GM12878 (cell line): ENCODE measurements around the gene CYP27A1. TPM values are rescaled to one million over a fixed set of nuclear protein-coding genes. Genes with fewer than 3 reads are reported as not detected.
A peak's percentile ranks its signal among the peaks of the same experiment; 100 is the strongest.

Experiments used
- ATAC-seq: fragments of 200-7000 bp; cut with Tn5 transposase; 3 replicates; pipeline ENCODE4 v1.9.1; 2020; ENCODE audit warnings: mild to moderate bottlenecking, moderate library complexity
- BruUV-seq: library from RNA; stranded (reverse); fragments of 400-500 nt; replicated peaks from 2 replicates; lab custom pipeline; 2021; lab: Mats Ljungman, UMichigan
- CTCF ChIA-PET: fragments of 300-600 bp; sonication (Branson Sonifier 250); formaldehyde crosslinking; extraction: SDS; loops from one replicate; lab custom pipeline; 2021; ENCODE audit warnings: inconsistent platforms; lab: Yijun Ruan, JAX
- POLR2A ChIA-PET: fragments of 350-600 bp; formaldehyde crosslinking; extraction: SDS; loops from one replicate; lab custom pipeline; 2021; ENCODE audit warnings: inconsistent platforms; lab: Charles Lee
- RAD21 ChIA-PET: fragments of 300-600 bp; sonication (Branson Sonifier 250); formaldehyde crosslinking; loops from one replicate; lab custom pipeline; 2023; ENCODE audit warnings: antibody characterized with exemption; ENCODE audit not compliant: unreplicated experiment; lab: Charles Lee
- SMC1A ChIA-PET: fragments of 300-600 bp; sonication (Branson Sonifier 250); formaldehyde crosslinking; loops from one replicate; lab custom pipeline; 2023; ENCODE audit not compliant: unreplicated experiment, uncharacterized antibody; lab: Charles Lee
- DNase-seq: peaks from one replicate; pipeline ENCODE4 v3.0.0-alpha.2; 2011; ENCODE audit warnings: low read depth, low spot score
- FAIRE-seq: peaks from 3 replicates; lab custom pipeline; 2011; peaks lifted over from hg19 to GRCh38; lab: Jason Lieb, UNC
- H2AFZ ChIP-seq: 2 replicates; pipeline ENCODE4 v1.6.0; 2011; ENCODE audit warnings: low read depth, low read length, control low read depth; ENCODE audit not compliant: control insufficient read depth
- H3K27ac ChIP-seq: 2 replicates; pipeline ENCODE4 v1.5.1; 2011; ENCODE audit warnings: control low read depth; ENCODE audit not compliant: control insufficient read depth, insufficient read depth
- H3K27me3 ChIP-seq, 2 experiments: replicated peaks in 1 of 2; 2 replicates each; pipeline versions ENCODE4 v1.6.0 to v1.6.1; 2011; ENCODE audit warnings: low read length in 1 of 2; ENCODE audit not compliant: control insufficient read depth in 2 of 2, insufficient read depth in 2 of 2
- H3K36me3 ChIP-seq, 2 experiments: 2 replicates each; pipeline ENCODE4 v1.5.1; 2011; ENCODE audit warnings: low read length in 1 of 2; ENCODE audit not compliant: control insufficient read depth in 2 of 2, insufficient read depth in 2 of 2
- H3K4me1 ChIP-seq: 2 replicates; pipeline ENCODE4 v1.6.1; 2011; ENCODE audit warnings: mild to moderate bottlenecking, low read length, moderate library complexity, mixed read lengths; ENCODE audit not compliant: control insufficient read depth, insufficient read depth
- H3K4me2 ChIP-seq: 2 replicates; pipeline ENCODE4 v1.6.0; 2011; ENCODE audit warnings: control low read depth; ENCODE audit not compliant: control insufficient read depth, insufficient read depth
- H3K4me3 ChIP-seq: fragments of 200-600 bp; sonication (generic); 2 replicates; pipeline ENCODE4 v1.5.1; 2016
- H3K79me2 ChIP-seq: 2 replicates; pipeline ENCODE4 v1.6.0; 2011; ENCODE audit warnings: low read length; ENCODE audit not compliant: control insufficient read depth, insufficient read depth
- H3K9ac ChIP-seq: 2 replicates; pipeline ENCODE4 v1.8.0; 2011; ENCODE audit warnings: low read length, control low read depth, mixed read lengths; ENCODE audit not compliant: control insufficient read depth, insufficient read depth
- H3K9me3 ChIP-seq: replicated peaks from 3 replicates; pipeline ENCODE4 v1.5.1; 2011; ENCODE audit warnings: mild to moderate bottlenecking, low read length; ENCODE audit not compliant: control insufficient read depth, insufficient read depth
- H4K20me1 ChIP-seq: 2 replicates; pipeline ENCODE4 v1.6.0; 2011; ENCODE audit not compliant: control insufficient read depth, insufficient read depth
- CBFB ChIP-seq: IDR thresholded peaks from 2 replicates; pipeline ENCODE4 v1.6.1; 2016; ENCODE audit warnings: antibody characterized with exemption, low read depth
- HSF1 ChIP-seq: fragments of 150-350 bp; IDR thresholded peaks from 2 replicates; pipeline ENCODE4 v1.6.1; 2014; ENCODE audit warnings: mild to moderate bottlenecking, low read depth, low read length
- POU2F2 ChIP-seq: IDR thresholded peaks from 3 replicates; pipeline ENCODE4 v1.6.1; 2011; ENCODE audit warnings: low read depth, mild to moderate bottlenecking, low read length, borderline replicate concordance
- SREBF2 ChIP-seq: IDR thresholded peaks from 2 replicates; pipeline ENCODE4 v1.6.1; 2012; ENCODE audit warnings: mild to moderate bottlenecking, low read length
- SUZ12 ChIP-seq: fragments of 200-600 bp; sonication (generic); IDR thresholded peaks from one replicate; pipeline ENCODE4 v1.6.1; 2018; ENCODE audit warnings: antibody characterized with exemption, mild to moderate bottlenecking; ENCODE audit not compliant: unreplicated experiment
- ZNF622 ChIP-seq: fragments of 450-650 bp; IDR thresholded peaks from 2 replicates; pipeline ENCODE4 v1.6.1; 2017; ENCODE audit warnings: mild to moderate bottlenecking, inconsistent platforms
- WGBS: methylation state at CpG from one replicate; pipeline ENCODE4 v1.1.6; 2016; ENCODE audit warnings: low lambda C conversion rate; ENCODE audit not compliant: insufficient replicate concordance, insufficient coverage; ENCODE audit errors: missing lambda C conversion rate; 5-methylcytosine and 5-hydroxymethylcytosine counted together
- in situ Hi-C: fragments of 300-500 bp; cut with MboI; formaldehyde crosslinking; loops from 9 replicates; pipeline ENCODE4 v1.14.3; 2018; ENCODE audit warnings: mixed read lengths
- intact Hi-C: fragments of 100-400 bp; cut with micrococcal nuclease; formaldehyde crosslinking; loops from one replicate; pipeline ENCODE4 v1.14.2; 2022; ENCODE audit not compliant: unreplicated experiment
- polyA plus RNA-seq, 11 experiments: library from polyadenylated mRNA; depleted of rRNA in 4 of 11; unstranded in 6 of 11; stranded (reverse) in 5 of 11; fragments of >200 nt; fragmentation: Nextera tagmentation in 4 of 11; fragmentation: Illumina TruSeq in 1 of 11; extraction: Ambion mirVana in 4 of 11; extraction: Trizol in 1 of 11; gene quantifications; 1 replicate in 1 of 11; 2 replicates in 10 of 11; pipeline versions ENCODE4 v1.2.1 to v1.2.3, GENCODE V29; 2011 to 2016; ENCODE audit warnings: inconsistent platforms in 2 of 11, missing spikeins in 2 of 11, low read depth in 1 of 11
- total RNA-seq, 4 experiments: library from RNA; depleted of rRNA in 3 of 4; stranded (reverse); fragments of >200 nt in 3 of 4; fragmentation: Illumina TruSeq in 1 of 4; extraction: Trizol in 1 of 4; gene quantifications; 2 replicates each; pipeline versions ENCODE4 v1.2.1 to v1.2.3, GENCODE V29; 2013 to 2021

The CYP27A1 gene
- total and polyA plus RNA-seq, 10 of the 15 experiments (the other 5 are each of a cell fraction or from before 2014, with no cell fraction given): 0.11 to 0.72 (median 0.18) TPM; not detected in 2

GRCh38 chr2:218859988-218860831 lies 78.3 kb downstream of the CYP27A1 start:
- TF ChIP-seq CBFB: no peak
- TF ChIP-seq SREBF2: no peak
- no peak for TF ChIP-seq ZNF622
- TF ChIP-seq SUZ12: peak; percentile 96
- H3K36me3 ChIP-seq: no peaks in the 10 kb centered on the region
- in situ Hi-C loops: no loop called here
- no peaks in the 10 kb centered on the region for H4K20me1 ChIP-seq
- no peak for ATAC-seq
- FAIRE-seq: no peak
- H3K4me1 ChIP-seq: no peaks in the 10 kb centered on the region
- ChIA-PET CTCF (no interaction called here), RAD21 (interaction anchor here (1.0 kb wide), 1 partner anchor 38 kb away, joined by 6 read pairs; no protein-coding TSS in a partner anchor), POLR2A (no interaction called here), SMC1A (no interaction called here)
- WGBS: 15% methylated on average over 34 of the region's 47 CpGs
- no TSS peak for BruUV-seq
- DNase-seq: no peak
- H3K27me3 ChIP-seq: peaks cover 22 to 25% of the 10 kb centered on the region in 2 experiments
- intact Hi-C loops: no loop called here
- H3K79me2 ChIP-seq: no peaks in the 10 kb centered on the region
- H2AFZ ChIP-seq: no peak overlapping the region
- H3K9ac ChIP-seq: no peak overlapping the region
- no peaks in the 10 kb centered on the region for H3K9me3 ChIP-seq
- H3K4me3 ChIP-seq: no peak overlapping the region
- H3K27ac ChIP-seq: no peak overlapping the region
- H3K4me2 ChIP-seq: 0 out of 2 replicates have a peak overlapping the region, but pooled peaks have one; percentile 9

GRCh38 chr2:218860950-218861381 lies 79.0 kb downstream of the CYP27A1 start:
- peak; percentile 18; the same call in 1 of the 3 replicates for ATAC-seq
- H3K9me3 ChIP-seq: no peaks in the 10 kb centered on the region
- no peaks in the 10 kb centered on the region for H4K20me1 ChIP-seq
- H3K4me3 ChIP-seq: no peak overlapping the region
- CTCF ChIA-PET: interaction anchor here (0.5 kb wide), 1 partner anchor 38 kb away, joined by 3 read pairs; no protein-coding TSS in a partner anchor
- no peaks in the 10 kb centered on the region for H3K36me3 ChIP-seq
- peak overlapping the region; percentile 33; the same call in 1 of the 2 replicates for H3K4me2 ChIP-seq
- no peaks in the 10 kb centered on the region for H3K79me2 ChIP-seq
- in situ Hi-C loops (no loop called here), intact Hi-C loops (no loop called here)
- peak; percentile 50; the same call in 1 of the 3 replicates for TF ChIP-seq POU2F2
- TF ChIP-seq HSF1: no peak
- no peak for FAIRE-seq
- no peak overlapping the region for H3K9ac ChIP-seq
- SMC1A ChIA-PET: no interaction called here
- WGBS: 36% methylated on average over 21 of the region's 21 CpGs
- no peak overlapping the region for H2AFZ ChIP-seq
- peaks cover 17 to 24% of the 10 kb centered on the region in 2 experiments for H3K27me3 ChIP-seq
- BruUV-seq: no TSS peak
- POLR2A ChIA-PET: no interaction called here
- no peak for DNase-seq
- H3K27ac ChIP-seq: no peak overlapping the region
- RAD21 ChIA-PET: interaction anchor here (1.0 to 1.4 kb wide), 2 partner anchors 16 to 37 kb away, joined by 4 to 6 read pairs; no protein-coding TSS in a partner anchor
- no peaks in the 10 kb centered on the region for H3K4me1 ChIP-seq
